ENCODE results near the gene NLRC5. TPM values are rescaled to one million over a fixed set of nuclear protein-coding genes. Genes with fewer than 3 reads are reported as not detected.
A peak's percentile ranks its signal among the peaks of the same experiment; 100 is the strongest.

The NLRC5 gene
- total and polyA plus RNA-seq, 9 of the 15 experiments (the other 6 are each of a cell fraction or from before 2014, with no cell fraction given): 0.59 to 0.71 TPM; not detected in 7

GRCh38 chr16:56988161-56988947 lies 1.0 kb upstream of the NLRC5 start:
- Histone ChIP-seq H3K4me1 (replicated peaks in 1 of 2; ENCODE audit: control insufficient read depth in 2 of 2, insufficient read depth in 2 of 2, low read length in 2 of 2) (peaks cover 0 to 14% of the 10 kb centered on the region in 2 experiments; a peak in 3 of 5 replicates), H3K4me2 (ENCODE audit: insufficient read depth, low read length) (no peak overlapping the region), H3K27ac (ENCODE audit: extremely low read depth, low read depth, low read length) (no peak overlapping the region), H3K79me2 (ENCODE audit: control insufficient read depth, insufficient read depth, low read length) (no peaks in the 10 kb centered on the region), H3K9me1 (ENCODE audit: control insufficient read depth, insufficient read depth, low read length) (no peaks in the 10 kb centered on the region), H3K36me3 (ENCODE audit: control insufficient read depth, insufficient read depth, low read length) (no peaks in the 10 kb centered on the region), H3K9ac (ENCODE audit: insufficient read depth in 1 of 2, low read depth in 2 of 2, low read length in 2 of 2) (no peak overlapping the region), H3K27me3 (ENCODE audit: control insufficient read depth in 2 of 2, insufficient read depth in 2 of 2, low read length in 2 of 2) (peaks cover 34 to 62% of the 10 kb centered on the region in 2 experiments), H4K20me1 (replicated peaks; ENCODE audit: control insufficient read depth, insufficient read depth, low read length) (peaks cover 4% of the 10 kb centered on the region), H3K9me3 (replicated peaks; ENCODE audit: control insufficient read depth, insufficient read depth, low read depth, low read length) (no peaks in the 10 kb centered on the region), H2AFZ (ENCODE audit: low read depth, low read length) (no peak overlapping the region), H3K4me3 (no peak overlapping the region)
- no peak for FAIRE-seq
- in situ Hi-C loops (cut with MboI): no loop called here
- no TSS peak for BruUV-seq (replicated peaks)
- POLR2A ChIA-PET: interaction anchor here (0.6 to 1.3 kb wide), 4 partner anchors 11 to 158 kb away, joined by 3 to 4 read pairs (median 3); no protein-coding TSS in a partner anchor
- intact Hi-C loops (cut with micrococcal nuclease): no loop called here
- no peak for TF ChIP-seq ZBTB33 (CRISPR knock-in tag; IDR thresholded peaks at IDR 0.05)
- TF ChIP-seq CBFA2T3 (IDR thresholded peaks at IDR 0.05): peak; percentile 33
- CTCF ChIA-PET (ENCODE audit: low intra/inter-chr PET ratio): no interaction called here
- WGBS (ENCODE audit: insufficient coverage, low coverage, missing lambda C conversion rate): 3% methylated on average over 6 of the region's 6 CpGs
- no peak for DNase-seq (ENCODE audit: extremely low read depth in 1 of 4, low spot score in 3 of 4)
- no peak for ATAC-seq
